ENCODE measurements around the gene PIF1.

The PIF1 gene

GRCh38 chr15:64865126-64865997 lies 39.9 kb upstream of the PIF1 start:
- Histone ChIP-seq H3K4me3 (IDR thresholded peaks at IDR 0.05; ENCODE audit: insufficient read depth, low read depth, low read length) (no peak overlapping the region), H3K27ac (no peak overlapping the region), H3K36me3 (ENCODE audit: insufficient read depth) (no peaks in the 10 kb centered on the region), H3K27me3 (ENCODE audit: insufficient read depth, low read depth) (no peaks in the 10 kb centered on the region), H4K20me1 (ENCODE audit: insufficient read depth) (no peaks in the 10 kb centered on the region), H3K9ac (no peak overlapping the region), H3K79me2 (ENCODE audit: insufficient read depth, low read depth) (no peaks in the 10 kb centered on the region), H2AFZ (ENCODE audit: low read depth) (no peak overlapping the region), H3K4me2 (no peak overlapping the region), H3K4me1 (ENCODE audit: low read depth, poor library complexity, severe bottlenecking) (no peaks in the 10 kb centered on the region)
- TF ChIP-seq CTCF (conservative IDR thresholded peaks at IDR 0.05; ENCODE audit: low read depth, low read length) = no peak

GRCh38 chr15:64864068-64864467 lies 38.6 kb upstream of the PIF1 start:
- H3K9ac ChIP-seq = no peak overlapping the region
- no peaks in the 10 kb centered on the region for H3K36me3 ChIP-seq (ENCODE audit: insufficient read depth)
- no peak overlapping the region for H3K4me2 ChIP-seq
- no peaks in the 10 kb centered on the region for H4K20me1 ChIP-seq (ENCODE audit: insufficient read depth)
- H3K79me2 ChIP-seq (ENCODE audit: insufficient read depth, low read depth) = no peaks in the 10 kb centered on the region
- H2AFZ ChIP-seq (ENCODE audit: low read depth) = no peak overlapping the region
- TF ChIP-seq CTCF (conservative IDR thresholded peaks at IDR 0.05; ENCODE audit: low read depth, low read length) = no peak
- H3K4me3 ChIP-seq (IDR thresholded peaks at IDR 0.05; ENCODE audit: insufficient read depth, low read depth, low read length) = no peak overlapping the region
- no peaks in the 10 kb centered on the region for H3K4me1 ChIP-seq (ENCODE audit: low read depth, poor library complexity, severe bottlenecking)
- H3K27me3 ChIP-seq (ENCODE audit: insufficient read depth, low read depth) = no peaks in the 10 kb centered on the region
- no peak overlapping the region for H3K27ac ChIP-seq

GRCh38 chr15:64862408-64862807 lies 37.0 kb upstream of the PIF1 start:
- Histone ChIP-seq H3K27ac (no peak overlapping the region), H3K9ac (no peak overlapping the region), H3K4me3 (IDR thresholded peaks at IDR 0.05; ENCODE audit: insufficient read depth, low read depth, low read length) (no peak overlapping the region), H4K20me1 (ENCODE audit: insufficient read depth) (no peaks in the 10 kb centered on the region), H3K4me1 (ENCODE audit: low read depth, poor library complexity, severe bottlenecking) (peaks cover 9% of the 10 kb centered on the region), H3K79me2 (ENCODE audit: insufficient read depth, low read depth) (no peaks in the 10 kb centered on the region), H2AFZ (ENCODE audit: low read depth) (no peak overlapping the region), H3K4me2 (no peak overlapping the region), H3K36me3 (ENCODE audit: insufficient read depth) (no peaks in the 10 kb centered on the region), H3K27me3 (ENCODE audit: insufficient read depth, low read depth) (no peaks in the 10 kb centered on the region)
- no peak for TF ChIP-seq CTCF (conservative IDR thresholded peaks at IDR 0.05; ENCODE audit: low read depth, low read length)

- Histone ChIP-seq H3K79me2 (ENCODE audit: insufficient read depth, low read depth) (no peaks in the 10 kb centered on the region), H2AFZ (ENCODE audit: low read depth) (no peak overlapping the region), H3K36me3 (ENCODE audit: insufficient read depth) (no peaks in the 10 kb centered on the region), H3K4me2 (no peak overlapping the region), H4K20me1 (ENCODE audit: insufficient read depth) (no peaks in the 10 kb centered on the region), H3K27ac (no peak overlapping the region), H3K27me3 (ENCODE audit: insufficient read depth, low read depth) (no peaks in the 10 kb centered on the region), H3K9ac (no peak overlapping the region), H3K4me1 (ENCODE audit: low read depth, poor library complexity, severe bottlenecking) (peaks cover 9% of the 10 kb centered on the region), H3K4me3 (IDR thresholded peaks at IDR 0.05; ENCODE audit: insufficient read depth, low read depth, low read length) (no peak overlapping the region)
- no peak for TF ChIP-seq CTCF (conservative IDR thresholded peaks at IDR 0.05; ENCODE audit: low read depth, low read length)
These were observed 36.5 kb upstream of the PIF1 start for GRCh38 chr15:64861960-64862359.
